ENCODE data around the gene RNF7.
"Not testable (repeated sequence)": the region's sequence is repeated elsewhere in the genome, so short reads cannot be mapped to it uniquely, and the experiment has no call there.

Gene RNF7

GRCh38 chr3:141783632-141784031 lies 45.5 kb downstream of the RNF7 start:
- DNase-seq, result no peak

DNA sequence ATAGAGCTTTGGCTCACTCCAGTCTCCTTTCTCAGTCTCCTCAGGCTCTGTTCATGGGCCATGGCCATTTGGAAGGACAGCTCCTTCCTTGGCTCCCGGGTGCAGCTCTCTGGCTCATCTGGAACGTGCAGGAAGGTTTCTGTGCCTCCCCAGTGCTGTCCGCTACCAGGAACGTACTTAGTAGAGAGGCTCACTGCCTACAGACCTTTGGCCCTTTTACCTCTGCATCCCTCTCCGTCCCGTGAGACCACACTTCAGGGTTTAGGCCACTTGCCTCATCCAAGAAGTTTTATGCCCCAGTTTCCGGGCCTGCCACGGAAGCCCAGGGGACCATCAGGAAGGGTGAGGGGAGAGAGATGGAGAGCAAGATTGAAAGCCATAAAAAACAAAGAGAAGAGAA lies 46.0 kb downstream of the RNF7 start:
- DNase-seq, result no peak

DNA sequence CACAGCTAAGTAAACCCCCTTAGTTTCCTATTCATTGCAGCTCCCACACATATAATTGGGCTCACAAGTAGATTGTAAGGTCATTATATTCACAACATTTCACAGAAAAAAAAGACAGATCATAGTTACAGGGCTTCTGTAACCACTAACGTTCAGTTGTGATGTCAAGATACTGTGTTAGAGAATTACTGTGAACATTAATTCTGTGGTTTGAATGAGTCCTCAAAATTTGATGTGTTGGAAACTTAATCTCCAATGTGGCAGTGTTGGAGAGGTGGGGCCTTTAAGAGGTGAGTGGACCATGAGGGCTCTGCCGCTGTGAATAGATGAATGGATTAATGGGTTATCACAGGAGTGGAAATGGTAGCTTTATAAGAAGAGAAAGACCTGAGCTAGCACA lies 46.4 kb downstream of the RNF7 start:
- DNase-seq, result no peak

DNA sequence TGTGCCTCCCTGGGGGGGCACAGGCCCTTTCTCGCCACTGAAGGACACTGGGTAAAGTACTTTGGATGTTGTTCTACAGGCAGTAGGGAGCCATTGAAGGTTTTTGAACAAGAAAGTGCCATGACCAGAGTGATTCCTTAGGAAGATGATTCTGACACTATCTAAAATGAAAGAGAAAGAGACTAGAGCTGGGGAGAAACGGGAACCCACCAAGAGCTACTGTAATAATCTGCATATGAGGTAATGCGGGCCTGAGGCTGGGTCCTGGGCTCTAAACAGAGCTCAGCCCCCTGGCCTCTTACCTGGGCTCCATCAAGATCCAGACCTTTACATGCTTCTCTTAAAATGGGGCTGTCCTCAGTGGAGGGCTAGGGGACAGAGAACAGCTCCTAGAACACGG lies 50.1 kb downstream of the RNF7 start:
- no peak for DNase-seq

DNA sequence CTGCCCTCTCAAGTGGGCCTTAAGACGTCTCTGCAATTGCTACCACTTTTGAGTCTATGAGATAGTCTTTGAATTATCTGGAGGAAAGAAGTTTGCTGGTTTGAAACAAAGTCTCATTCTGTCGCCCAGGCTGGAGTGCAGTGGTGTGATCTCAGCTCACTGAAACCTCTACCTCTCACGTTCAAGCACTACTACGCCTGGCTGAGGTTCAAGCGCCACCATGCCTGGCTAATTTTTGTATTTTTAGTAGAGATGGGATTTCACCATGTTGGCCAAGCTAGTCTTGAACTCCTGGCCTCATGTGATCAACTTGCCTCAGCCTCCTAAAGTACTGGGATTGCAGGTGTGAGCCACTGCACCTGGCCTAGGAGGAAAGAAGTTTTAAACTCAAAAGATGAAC lies 50.7 kb downstream of the RNF7 start:
- not testable (repeated sequence) for DNase-seq

- DNase-seq, result peak in 1 of 2 experiments; percentile 21
Observed at GRCh38 chr3:141789281-141789680, 51.2 kb downstream of the RNF7 start.

GRCh38 chr3:141790171-141790570 lies 52.1 kb downstream of the RNF7 start:
- DNase-seq, result no peak

- no peak for DNase-seq
Observed at GRCh38 chr3:141792495-141792894, 54.4 kb downstream of the RNF7 start.

DNA sequence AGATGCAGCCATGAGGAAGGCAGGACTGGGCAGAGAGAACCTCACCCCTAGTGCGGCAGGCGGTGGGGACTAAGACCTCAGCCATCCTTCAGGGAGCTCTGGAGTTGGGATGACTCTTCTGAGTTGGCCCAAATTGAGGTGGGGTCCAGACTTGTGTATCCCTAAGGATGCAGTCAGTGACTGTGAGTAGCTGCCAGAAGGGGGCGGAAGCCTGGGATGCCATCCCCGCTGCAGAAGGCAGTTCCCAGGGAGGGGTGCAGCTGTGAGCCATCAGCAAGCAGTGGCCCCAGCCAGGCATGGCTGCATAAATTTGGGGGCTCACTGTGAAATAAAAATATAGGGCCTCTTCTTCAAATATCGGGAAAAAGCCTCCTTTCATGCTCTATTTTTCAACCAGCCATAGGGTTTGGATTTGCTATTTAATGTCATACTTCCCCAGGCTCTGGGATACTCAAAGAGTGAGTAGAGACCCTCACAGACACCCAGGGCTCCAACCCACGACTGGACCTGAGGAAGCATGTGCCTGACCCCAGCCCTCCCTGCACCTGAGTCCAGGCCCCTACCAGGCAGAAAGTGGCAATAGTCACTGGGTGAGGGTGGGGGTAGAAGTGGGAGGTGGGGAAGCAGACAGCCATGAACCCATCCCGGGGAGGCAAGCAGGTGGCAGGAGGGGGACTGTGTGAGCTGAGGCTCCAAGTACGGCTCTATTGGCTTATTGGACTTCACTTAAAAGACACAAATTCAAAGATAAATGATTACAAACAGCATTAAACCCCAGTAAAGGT lies 55.6 kb downstream of the RNF7 start:
- no peak for DNase-seq

- no peak for DNase-seq
Observed at GRCh38 chr3:141795276-141795675, 57.2 kb downstream of the RNF7 start.

- no peak for DNase-seq
Observed at GRCh38 chr3:141795741-141796080, 57.6 kb downstream of the RNF7 start.

DNA sequence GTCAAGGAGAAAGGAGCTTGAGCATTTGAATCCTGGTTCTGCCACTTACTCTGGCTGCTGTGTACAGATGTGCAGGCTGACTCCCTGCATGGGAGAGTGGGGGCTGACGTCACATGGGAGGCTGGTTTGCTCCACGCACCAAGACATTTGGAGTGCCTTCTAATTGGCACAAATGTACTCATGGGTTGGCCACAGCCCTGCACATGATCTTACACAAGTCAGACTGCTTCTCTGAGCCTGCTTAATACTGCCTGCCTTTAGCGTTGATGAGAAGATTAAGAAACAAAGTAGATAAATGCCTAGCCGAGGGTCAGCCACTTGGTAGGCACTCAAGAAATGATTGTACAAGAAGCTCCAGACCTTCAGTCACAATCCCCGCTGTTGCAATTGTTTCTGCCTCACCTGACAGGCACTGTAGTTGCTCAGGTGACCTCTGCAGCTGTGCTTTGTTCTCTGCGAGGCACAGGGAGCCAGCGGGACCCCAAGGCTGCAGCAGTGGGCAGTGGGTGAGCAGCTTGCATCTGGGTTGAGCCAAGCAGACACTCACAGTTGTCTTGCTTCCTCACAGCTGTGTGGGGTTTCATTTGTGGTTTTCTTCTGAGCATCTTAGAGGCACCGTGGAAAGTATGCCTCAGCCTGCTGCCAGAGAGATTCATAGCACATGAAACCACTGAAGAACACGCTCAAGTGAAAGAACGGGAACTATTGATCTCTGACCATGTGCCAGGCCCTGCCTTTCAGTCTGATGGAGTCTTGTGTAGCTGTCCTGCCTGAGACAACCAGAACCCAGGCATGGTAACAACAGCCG lies 58.2 kb downstream of the RNF7 start:
- no peak for DNase-seq

All from NCI-H446 (cell line).